ENCODE results near the gene FASTKD3.

The FASTKD3 gene

DNA sequence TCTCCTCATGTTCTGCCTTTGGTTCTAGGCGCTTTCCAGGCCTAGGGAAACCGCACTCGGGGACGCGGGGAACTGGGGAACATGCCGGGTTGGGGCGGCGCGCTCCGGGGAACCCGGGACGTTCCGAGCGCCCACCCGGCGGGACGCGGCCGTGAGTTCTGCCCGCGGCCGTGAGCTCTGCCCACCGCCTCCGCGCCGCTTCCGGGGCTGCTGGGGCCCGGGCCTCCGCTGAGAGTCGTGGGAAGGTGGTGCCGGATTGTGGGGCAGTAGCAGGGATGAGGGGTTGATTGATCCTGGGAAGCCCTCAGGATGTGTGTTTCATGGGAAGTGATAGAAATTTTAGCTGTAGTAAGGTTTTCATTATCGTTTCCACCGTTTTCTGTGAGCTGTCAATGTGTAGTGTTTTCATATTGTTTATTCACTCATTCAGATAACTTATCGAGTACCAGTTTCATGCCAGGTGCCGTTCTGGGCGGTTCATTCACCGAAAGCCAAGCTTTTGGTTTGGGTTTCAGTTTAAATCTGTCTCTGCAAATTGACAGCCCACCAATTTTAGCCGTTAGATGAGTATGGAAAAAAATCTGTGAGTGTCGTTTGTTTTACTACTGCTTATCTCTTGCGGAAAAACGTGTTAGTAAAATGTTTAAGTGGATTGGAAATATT lies 774 bp upstream of the FASTKD3 start:
- no peak for DNase-seq (ENCODE audit: low read depth)

DNA sequence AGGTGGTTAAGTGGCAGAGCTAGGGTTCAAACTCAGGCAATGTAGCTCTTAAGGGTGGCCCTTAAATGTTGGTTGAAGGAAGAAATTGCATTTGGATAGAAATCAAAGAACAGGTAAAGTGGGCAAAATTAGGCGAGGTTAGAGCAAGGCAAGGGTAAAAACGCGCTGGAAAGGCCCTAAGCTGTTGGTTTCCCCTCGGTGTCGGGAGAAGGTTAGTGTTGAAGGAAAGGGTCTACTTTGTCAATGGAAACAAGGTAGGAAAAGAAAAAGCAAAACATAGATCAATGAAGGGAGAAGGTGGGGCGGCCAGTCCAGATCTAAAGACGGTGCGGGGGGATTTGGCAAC lies 431 bp downstream of the FASTKD3 start:
- no peak for DNase-seq (ENCODE audit: low read depth)
- peak overlapping the region; percentile 80 for H3K4me3 ChIP-seq (ENCODE audit: low read length)
- TF ChIP-seq, protein P1, sequence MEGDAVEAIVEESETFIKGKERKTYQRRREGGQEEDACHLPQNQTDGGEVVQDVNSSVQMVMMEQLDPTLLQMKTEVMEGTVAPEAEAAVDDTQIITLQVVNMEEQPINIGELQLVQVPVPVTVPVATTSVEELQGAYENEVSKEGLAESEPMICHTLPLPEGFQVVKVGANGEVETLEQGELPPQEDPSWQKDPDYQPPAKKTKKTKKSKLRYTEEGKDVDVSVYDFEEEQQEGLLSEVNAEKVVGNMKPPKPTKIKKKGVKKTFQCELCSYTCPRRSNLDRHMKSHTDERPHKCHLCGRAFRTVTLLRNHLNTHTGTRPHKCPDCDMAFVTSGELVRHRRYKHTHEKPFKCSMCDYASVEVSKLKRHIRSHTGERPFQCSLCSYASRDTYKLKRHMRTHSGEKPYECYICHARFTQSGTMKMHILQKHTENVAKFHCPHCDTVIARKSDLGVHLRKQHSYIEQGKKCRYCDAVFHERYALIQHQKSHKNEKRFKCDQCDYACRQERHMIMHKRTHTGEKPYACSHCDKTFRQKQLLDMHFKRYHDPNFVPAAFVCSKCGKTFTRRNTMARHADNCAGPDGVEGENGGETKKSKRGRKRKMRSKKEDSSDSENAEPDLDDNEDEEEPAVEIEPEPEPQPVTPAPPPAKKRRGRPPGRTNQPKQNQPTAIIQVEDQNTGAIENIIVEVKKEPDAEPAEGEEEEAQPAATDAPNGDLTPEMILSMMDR (conservative IDR thresholded peaks at IDR 0.05; ENCODE audit: low read length) = no peak

More for the DNA sequence above, 774 bp upstream of the FASTKD3 start:
- peak overlapping the region; percentile 80 for H3K4me3 ChIP-seq (ENCODE audit: low read length)
- TF ChIP-seq, protein P1 (conservative IDR thresholded peaks at IDR 0.05; ENCODE audit: low read length) = no peak

DNA sequence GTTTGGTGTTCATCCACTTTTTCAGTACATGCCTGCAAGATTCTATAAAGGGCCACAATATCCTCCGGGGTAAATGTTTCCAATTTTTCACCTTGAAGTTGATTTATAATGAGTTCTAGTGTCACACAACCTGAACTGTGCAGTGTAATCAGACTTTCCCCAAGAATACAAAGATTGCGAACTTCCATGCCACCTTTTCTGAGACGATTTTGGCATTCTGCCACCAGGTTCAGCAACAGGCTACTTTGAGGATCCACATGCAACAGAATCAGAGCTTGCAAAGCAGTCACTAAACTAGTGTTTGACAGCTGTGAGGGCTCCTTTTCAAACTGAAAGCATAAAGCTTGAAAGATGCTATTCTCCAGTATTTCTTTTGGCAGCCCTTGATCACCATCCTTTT lies 1.6 kb downstream of the FASTKD3 start:
- no peak for DNase-seq (ENCODE audit: low read depth)
- TF ChIP-seq, protein P1 (conservative IDR thresholded peaks at IDR 0.05; ENCODE audit: low read length) = no peak
- H3K4me3 ChIP-seq (ENCODE audit: low read length) = no peak overlapping the region; the same call in 1 of the 2 replicates

DNA sequence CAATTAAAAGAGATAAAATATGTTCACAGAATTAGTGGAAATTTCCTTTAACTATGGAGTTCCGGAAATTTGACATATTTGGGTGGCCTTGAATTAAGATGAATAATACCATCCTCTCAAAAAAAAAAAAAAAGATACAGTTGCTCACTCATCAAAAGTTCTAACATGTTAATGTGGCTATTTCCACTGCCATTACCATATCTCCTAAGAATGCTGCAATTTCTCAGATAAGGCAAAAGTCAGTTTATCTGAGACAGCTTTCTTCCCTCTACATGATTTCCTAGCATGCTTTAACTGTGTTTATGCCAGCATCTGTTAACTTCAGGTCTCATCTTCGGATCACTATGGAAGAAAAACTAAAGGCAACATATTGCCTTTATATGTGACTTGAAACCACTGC lies 2.6 kb downstream of the FASTKD3 start:
- TF ChIP-seq, protein P1 (conservative IDR thresholded peaks at IDR 0.05; ENCODE audit: low read length) = no peak
- H3K4me3 ChIP-seq (ENCODE audit: low read length) = no peak overlapping the region
- DNase-seq (ENCODE audit: low read depth) = no peak

- DNase-seq (ENCODE audit: low read depth) = no peak
- TF ChIP-seq, protein P1 (conservative IDR thresholded peaks at IDR 0.05; ENCODE audit: low read length) = no peak
Observed at GRCh38 chr5:7857926-7858632, 10.8 kb downstream of the FASTKD3 start.

GRCh38 chr5:7857361-7857760 lies 11.5 kb downstream of the FASTKD3 start:
- H3K4me3 ChIP-seq (ENCODE audit: low read length) = no peak overlapping the region
- no peak for DNase-seq (ENCODE audit: low read depth)
- TF ChIP-seq, protein P1 (conservative IDR thresholded peaks at IDR 0.05; ENCODE audit: low read length) = no peak

More at GRCh38 chr5:7857926-7858632, 10.8 kb downstream of the FASTKD3 start:
- H3K4me3 ChIP-seq (ENCODE audit: low read length) = no peak overlapping the region

DNA sequence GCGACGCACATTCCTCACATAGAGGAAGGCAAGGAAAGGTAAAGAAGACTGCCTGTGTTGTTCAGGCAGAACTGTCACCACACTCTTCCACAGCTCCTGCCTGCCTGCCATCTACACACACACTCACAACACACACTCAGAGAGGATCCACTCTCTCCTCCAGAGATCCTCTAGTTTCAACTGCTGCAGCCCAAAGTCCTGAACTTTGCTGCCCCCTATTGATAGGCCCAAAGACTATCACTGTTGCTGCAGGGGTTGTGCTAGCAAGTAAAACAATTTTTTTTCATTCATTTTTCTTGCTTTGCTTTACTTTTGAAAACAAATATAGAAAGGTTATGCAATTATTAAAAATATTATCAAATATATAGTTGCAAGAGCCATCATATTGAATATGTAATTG lies 12.0 kb downstream of the FASTKD3 start:
- H3K4me3 ChIP-seq (ENCODE audit: low read length) = no peak overlapping the region
- TF ChIP-seq, protein P1 (conservative IDR thresholded peaks at IDR 0.05; ENCODE audit: low read length) = peak; percentile 54
- peak; percentile 28 for DNase-seq (ENCODE audit: low read depth)
